Transverse colon (tissue), 4 donors: ENCODE results near the gene GOLT1A. TPM values are rescaled to one million over a fixed set of nuclear protein-coding genes. Genes with fewer than 3 reads are reported as not detected.

ENCODE experiments used
- DNase-seq: peaks from one replicate; pipeline ENCODE4 v3.0.0-alpha.2; 2019
- H3K27ac ChIP-seq, 4 donors: fragments of 200-600 bp; sonication (generic); 2 replicates each; pipeline ENCODE4 v1.5.1; 2016 to 2018; ENCODE audit warnings: inconsistent platforms in 4 of 4
- H3K27me3 ChIP-seq: fragments of 200-600 bp; sonication (generic); 2 replicates; pipeline ENCODE4 v1.5.1; 2017; ENCODE audit warnings: inconsistent platforms
- H3K36me3 ChIP-seq, 4 donors: fragments of 200-600 bp; sonication (generic); 2 replicates each; pipeline ENCODE4 v1.5.1; 2017 to 2019; ENCODE audit warnings: inconsistent platforms in 4 of 4
- H3K4me1 ChIP-seq, 4 donors: fragments of 200-600 bp; sonication (generic); 2 replicates each; pipeline ENCODE4 v1.5.1; 2017 to 2020; ENCODE audit warnings: inconsistent platforms in 4 of 4
- H3K4me3 ChIP-seq, 4 donors: fragments of 200-600 bp; sonication (generic); 1 replicate in 1 of 4; 2 replicates in 3 of 4; pipeline versions ENCODE4 v1.5.1 to v1.6.1; 2017 to 2019; ENCODE audit warnings: inconsistent platforms in 4 of 4
- H3K9me3 ChIP-seq, 2 donors: fragments of 200-600 bp; sonication (generic); 2 replicates each; pipeline ENCODE4 v1.5.1; 2017 to 2019; ENCODE audit warnings: inconsistent platforms in 2 of 2
- EP300 ChIP-seq: sonication (generic); formaldehyde crosslinking; IDR thresholded peaks from one replicate; pipeline ENCODE4 v1.6.1; 2017; ENCODE audit warnings: antibody characterized with exemption, low read depth
- POLR2A ChIP-seq: fragments of 450-650 bp; IDR thresholded peaks from one replicate; pipeline ENCODE4 v1.6.1; 2016; ENCODE audit warnings: antibody characterized with exemption, mild to moderate bottlenecking, moderate library complexity
- POLR2AphosphoS5 ChIP-seq, 3 donors: sonication (generic); formaldehyde crosslinking; IDR thresholded peaks; one replicate each; pipeline ENCODE4 v1.6.1; 2016; ENCODE audit warnings: antibody characterized with exemption in 3 of 3
- WGBS, 2 donors: methylation state at CpG; one replicate each; pipeline ENCODE4 v1.1.5; 2018; ENCODE audit warnings: low coverage in 1 of 2; 5-methylcytosine and 5-hydroxymethylcytosine counted together
- in situ Hi-C, 4 donors: fragments of 200-750 bp; cut with MboI; loops; one replicate each; pipeline versions ENCODE4 v1.15.0 to v1.15.1; 2017; ENCODE audit warnings: low sequenced_read_pairs in 3 of 4, low pct_ligation_motif_present in 1 of 4, low pct_unique_long_range_greater_than_20kb in 1 of 4
- intact Hi-C: fragments of 100-400 bp; cut with DNase I; formaldehyde crosslinking; loops from one replicate; pipeline ENCODE4 v1.15.1; 2023; ENCODE audit warnings: low total_unique reads
- total RNA-seq, 4 donors: library from RNA; depleted of rRNA; stranded (reverse); fragments of >200 nt; gene quantifications; one replicate each; pipeline ENCODE4 v1.1.0, GENCODE V29; 2016
- TF ChIP-seq, protein P1 (sequence below), 5 experiments: fragments of 200-600 bp in 3 of 5; fragments of 450-650 bp in 2 of 5; sonication (generic) in 3 of 5; IDR thresholded peaks; 1 replicate in 2 of 5; 2 replicates in 3 of 5; pipeline ENCODE4 v1.5.1; 2016 to 2017; ENCODE audit warnings: antibody characterized with exemption in 5 of 5, inconsistent platforms in 3 of 5, mild to moderate bottlenecking in 2 of 5, moderate library complexity in 1 of 5

The GOLT1A gene
- total RNA-seq, 4 donors from 2014 or later = 9.7 to 13.8 TPM; not detected in 2

DNA sequence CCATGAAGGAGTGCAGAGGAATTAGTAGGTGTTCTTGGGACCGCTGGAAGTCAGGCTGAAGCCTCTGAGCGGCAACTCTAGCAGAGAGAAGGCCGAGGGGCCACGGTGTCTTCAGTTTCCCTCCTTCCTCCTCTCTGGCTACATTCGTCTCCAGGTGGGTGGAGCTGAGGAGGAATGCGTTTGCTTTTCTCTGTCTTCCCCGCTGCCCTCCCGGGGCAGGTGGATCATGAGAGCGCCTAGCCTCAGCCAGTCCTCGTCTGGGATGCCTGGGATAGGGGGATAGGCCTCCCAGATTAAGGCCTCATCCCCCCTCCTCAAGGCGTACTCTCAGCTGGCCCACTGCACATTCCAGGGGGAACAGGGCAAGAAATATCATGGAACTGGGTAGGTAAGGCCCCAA is 7.5 kb upstream of the GOLT1A start:
- no peaks in the 10 kb centered on the region for H3K27me3 ChIP-seq
- TF ChIP-seq EP300 (no peak), POLR2AphosphoS5 (IDR thresholded peaks at IDR 0.05) (no peak), POLR2A (no peak)
- TF ChIP-seq, protein P1, sequence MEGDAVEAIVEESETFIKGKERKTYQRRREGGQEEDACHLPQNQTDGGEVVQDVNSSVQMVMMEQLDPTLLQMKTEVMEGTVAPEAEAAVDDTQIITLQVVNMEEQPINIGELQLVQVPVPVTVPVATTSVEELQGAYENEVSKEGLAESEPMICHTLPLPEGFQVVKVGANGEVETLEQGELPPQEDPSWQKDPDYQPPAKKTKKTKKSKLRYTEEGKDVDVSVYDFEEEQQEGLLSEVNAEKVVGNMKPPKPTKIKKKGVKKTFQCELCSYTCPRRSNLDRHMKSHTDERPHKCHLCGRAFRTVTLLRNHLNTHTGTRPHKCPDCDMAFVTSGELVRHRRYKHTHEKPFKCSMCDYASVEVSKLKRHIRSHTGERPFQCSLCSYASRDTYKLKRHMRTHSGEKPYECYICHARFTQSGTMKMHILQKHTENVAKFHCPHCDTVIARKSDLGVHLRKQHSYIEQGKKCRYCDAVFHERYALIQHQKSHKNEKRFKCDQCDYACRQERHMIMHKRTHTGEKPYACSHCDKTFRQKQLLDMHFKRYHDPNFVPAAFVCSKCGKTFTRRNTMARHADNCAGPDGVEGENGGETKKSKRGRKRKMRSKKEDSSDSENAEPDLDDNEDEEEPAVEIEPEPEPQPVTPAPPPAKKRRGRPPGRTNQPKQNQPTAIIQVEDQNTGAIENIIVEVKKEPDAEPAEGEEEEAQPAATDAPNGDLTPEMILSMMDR (IDR thresholded peaks at IDR 0.05) = no peak
- in situ Hi-C loops = loop anchor here in 1 of 4 donors (10.0 kb wide), 1 partner anchor 144 kb away; no protein-coding TSS in a partner anchor
- no peak overlapping the region for H3K27ac ChIP-seq
- intact Hi-C loops = no loop called here
- H3K9me3 ChIP-seq = no peaks in the 10 kb centered on the region
- no peaks in the 10 kb centered on the region for H3K36me3 ChIP-seq
- H3K4me1 ChIP-seq = no peaks in the 10 kb centered on the region
- no peak overlapping the region for H3K4me3 ChIP-seq
- no peak for DNase-seq
- WGBS, 2 donors = 67% methylated on average over 11 of the region's 11 CpGs; no CpG with 5 or more reads in 1 of the 2 donors

DNA sequence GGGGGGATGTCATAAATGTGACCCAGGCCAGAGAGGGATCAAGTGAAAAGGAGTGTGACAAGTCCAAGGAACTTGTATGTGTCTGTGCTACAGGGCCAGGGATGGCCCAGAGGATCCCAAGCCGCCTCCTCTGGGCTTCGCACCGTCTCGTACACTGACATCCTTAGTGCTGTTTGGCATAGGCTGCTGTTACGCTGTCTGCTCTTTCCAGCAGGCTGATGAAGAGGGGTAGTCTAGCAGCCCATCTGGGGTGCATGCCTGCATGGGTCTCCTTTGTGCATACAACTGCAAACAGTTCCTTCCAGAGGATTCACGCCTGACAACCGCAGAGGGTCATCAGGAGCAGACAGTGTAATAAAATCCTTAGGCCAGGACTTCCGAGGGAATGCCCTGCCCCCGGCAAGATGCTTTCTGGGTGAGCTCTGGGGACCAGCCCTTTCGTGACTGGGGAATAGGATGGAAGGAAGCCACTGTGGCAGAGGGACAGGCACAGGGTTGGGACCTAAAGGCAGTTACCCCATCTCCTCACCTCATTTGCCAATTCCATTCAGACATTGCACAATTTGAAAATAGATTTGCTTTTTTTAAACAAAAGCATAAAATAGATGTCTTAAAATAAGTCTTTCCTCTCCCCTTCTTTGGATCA is 6.3 kb upstream of the GOLT1A start:
- H3K4me3 ChIP-seq = no peak overlapping the region
- no peaks in the 10 kb centered on the region for H3K27me3 ChIP-seq
- no peak for DNase-seq
- in situ Hi-C loops = loop anchor here in 1 of 4 donors (10.0 kb wide), 1 partner anchor 145 kb away; no protein-coding TSS in a partner anchor
- no peaks in the 10 kb centered on the region for H3K9me3 ChIP-seq
- no peak overlapping the region for H3K27ac ChIP-seq
- H3K36me3 ChIP-seq = no peaks in the 10 kb centered on the region
- intact Hi-C loops = loop anchor here (1.0 kb wide), 1 partner anchor 154 kb away; no protein-coding TSS in a partner anchor
- TF ChIP-seq EP300 (no peak), POLR2A (no peak), POLR2AphosphoS5 (IDR thresholded peaks at IDR 0.05) (no peak)
- TF ChIP-seq, protein P1 (IDR thresholded peaks at IDR 0.05) = no peak
- 76 to 86% methylated on average over 6 to 10 of the region's 10 CpGs for WGBS, 2 donors
- no peaks in the 10 kb centered on the region for H3K4me1 ChIP-seq

DNA sequence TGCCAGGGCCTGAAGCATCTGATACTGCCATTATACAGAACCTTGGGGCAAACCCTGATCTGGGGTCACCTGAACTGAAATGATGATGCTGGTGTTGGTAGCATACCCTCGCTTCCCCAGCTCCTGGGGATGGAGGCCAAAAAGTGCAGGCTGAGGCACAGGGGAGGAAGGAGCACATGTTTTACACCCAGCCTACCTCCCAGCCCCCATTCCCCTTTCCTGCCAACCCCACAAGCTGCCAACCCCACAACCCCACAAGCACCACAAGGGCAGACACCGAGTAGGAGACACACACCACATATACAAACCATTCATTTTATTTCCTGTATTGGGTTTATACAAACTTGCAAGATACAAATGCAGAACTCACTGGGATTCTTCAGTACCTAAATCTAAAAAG is 4.8 kb upstream of the GOLT1A start:
- no peaks in the 10 kb centered on the region for H3K27me3 ChIP-seq
- H3K4me3 ChIP-seq = no peak overlapping the region
- in situ Hi-C loops = no loop called here
- H3K4me1 ChIP-seq = peaks cover 0 to 9% (median 4%) of the 10 kb centered on the region in 4 donors
- DNase-seq = no peak
- TF ChIP-seq EP300 (no peak), POLR2A (no peak), POLR2AphosphoS5 (IDR thresholded peaks at IDR 0.05) (no peak)
- TF ChIP-seq, protein P1 (IDR thresholded peaks at IDR 0.05) = no peak
- no peaks in the 10 kb centered on the region for H3K36me3 ChIP-seq
- no peak overlapping the region for H3K27ac ChIP-seq
- intact Hi-C loops = no loop called here
- 47% methylated on average over 2 of the region's 2 CpGs; no CpG with 5 or more reads in 1 of the 2 donors for WGBS, 2 donors
- H3K9me3 ChIP-seq = no peaks in the 10 kb centered on the region

DNA sequence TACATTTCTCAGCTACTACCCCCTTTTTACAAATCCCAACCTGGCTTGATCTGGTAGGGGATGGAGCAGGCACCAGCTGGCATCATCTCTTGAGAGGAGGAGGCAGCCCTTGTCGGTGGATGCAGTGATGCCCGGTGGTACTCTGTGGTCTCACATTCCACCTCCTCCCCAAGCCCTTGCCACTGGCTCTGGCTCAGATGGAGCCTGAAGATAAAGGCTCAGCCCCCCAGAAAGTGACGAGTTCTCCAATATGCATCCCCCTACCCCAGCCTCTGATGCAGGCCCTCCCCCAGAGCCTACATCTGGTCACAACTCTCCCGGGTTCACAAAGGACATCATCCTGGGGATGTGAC is 3.8 kb upstream of the GOLT1A start:
- Histone ChIP-seq H3K9me3 (no peaks in the 10 kb centered on the region), H3K36me3 (no peaks in the 10 kb centered on the region), H3K4me3 (no peak overlapping the region), H3K27ac (no peak overlapping the region), H3K27me3 (no peaks in the 10 kb centered on the region), H3K4me1 (peaks cover 0 to 13% (median 7%) of the 10 kb centered on the region in 4 donors)
- 69 to 75% methylated on average over 4 of the region's 4 CpGs for WGBS, 2 donors
- no peak for DNase-seq
- no peak for TF ChIP-seq POLR2A
- no peak for TF ChIP-seq EP300
- intact Hi-C loops (no loop called here), in situ Hi-C loops (no loop called here)
